ENCODE data around the gene TXNDC11. TPM values are rescaled to one million over a fixed set of nuclear protein-coding genes. Genes with fewer than 3 reads are reported as not detected.

Gene TXNDC11
- total RNA-seq, 1 donor from 2014 or later, result 86.5 TPM

- Histone ChIP-seq H3K4me3 (no peak overlapping the region), H3K4me1 (peaks cover 6 to 9% of the 10 kb centered on the region in 2 donors), H3K9me3 (no peaks in the 10 kb centered on the region), H3K27ac (no peak overlapping the region), H3K36me3 (no peaks in the 10 kb centered on the region), H3K27me3 (no peaks in the 10 kb centered on the region)
- no peak for DNase-seq (ENCODE audit: low spot score in 2 of 2)
- intact Hi-C loops (cut with DNase I), result no loop called here
- no peak for TF ChIP-seq CTCF (IDR thresholded peaks at IDR 0.05)
Measured at GRCh38 chr16:11630046-11630767, 112.5 kb downstream of the TXNDC11 start.

Other genes starting within 250 kb of the TXNDC11 start
- 40.7 TPM for gene LITAF, start 155.9 kb downstream of the TXNDC11 start, total RNA-seq
- 2.1 TPM for gene SNN, start 74.4 kb downstream of the TXNDC11 start, total RNA-seq
- gene ZC3H7A, start 54.4 kb upstream of the TXNDC11 start, total RNA-seq, result 56.9 TPM
- gene RSL1D1, start 108.7 kb upstream of the TXNDC11 start, total RNA-seq, result 160 TPM
- 56.3 TPM for gene GSPT1, start 173.1 kb upstream of the TXNDC11 start, total RNA-seq
- 28.1 TPM for gene NPIPB2, start 199.2 kb upstream of the TXNDC11 start, total RNA-seq
- gene TNFRSF17, start 222.4 kb upstream of the TXNDC11 start, total RNA-seq, result not detected
- 69.8 TPM for gene SNX29, start 233.9 kb upstream of the TXNDC11 start, total RNA-seq

Data from ascending aorta (tissue), 2 donors.